DND-41 (cell line): ENCODE measurements around the gene ADGRA3.

Source experiments
- ATAC-seq: fragments of 200-7000 bp; cut with Tn5 transposase; 3 replicates; pipeline ENCODE4 v1.9.1; 2021; ENCODE audit warnings: low read depth; ENCODE audit not compliant: insufficient read depth
- DNase-seq: peaks from one replicate; pipeline ENCODE4 v3.0.0-alpha.2; 2020
- H2AFZ ChIP-seq: 2 replicates; pipeline ENCODE4 v1.6.0; 2012; ENCODE audit warnings: low read depth, low read length
- H3K27ac ChIP-seq: 2 replicates; pipeline ENCODE4 v1.5.1; 2012; ENCODE audit warnings: low read length, inconsistent platforms
- H3K27me3 ChIP-seq: fragments of 200-600 bp; sonication (generic); 2 replicates; pipeline ENCODE4 v1.6.0; 2012; ENCODE audit warnings: low read length, mild to moderate bottlenecking, inconsistent platforms; ENCODE audit not compliant: insufficient read depth, poor library complexity
- H3K36me3 ChIP-seq: 2 replicates; pipeline ENCODE4 v1.5.1; 2012; ENCODE audit warnings: low read length, inconsistent platforms; ENCODE audit not compliant: insufficient read depth
- H3K4me1 ChIP-seq: 2 replicates; pipeline ENCODE4 v1.5.1; 2012; ENCODE audit warnings: mild to moderate bottlenecking, low read length; ENCODE audit not compliant: insufficient read depth
- H3K4me2 ChIP-seq: 2 replicates; pipeline ENCODE4 v1.6.0; 2012; ENCODE audit warnings: mild to moderate bottlenecking, moderate library complexity, low read length, inconsistent platforms; ENCODE audit not compliant: insufficient read depth
- H3K4me3 ChIP-seq, 2 experiments: fragments of 200-600 bp in 1 of 2; shearing (Covaris generic) in 1 of 2; 2 replicates each; pipeline ENCODE4 v1.5.1; 2012 to 2016; ENCODE audit warnings: inconsistent platforms in 2 of 2, low read length in 2 of 2, mild to moderate bottlenecking in 2 of 2, low read depth in 1 of 2, moderate library complexity in 1 of 2
- H3K79me2 ChIP-seq: 2 replicates; pipeline ENCODE4 v1.6.0; 2012; ENCODE audit warnings: low read length, inconsistent platforms; ENCODE audit not compliant: insufficient read depth
- H3K9ac ChIP-seq: 2 replicates; pipeline ENCODE4 v1.6.0; 2012; ENCODE audit warnings: low read depth, mild to moderate bottlenecking, inconsistent platforms, low read length, moderate library complexity
- H3K9me3 ChIP-seq: 2 replicates; pipeline ENCODE4 v1.5.1; 2012; ENCODE audit warnings: low read length, moderate library complexity, mild to moderate bottlenecking, inconsistent platforms; ENCODE audit not compliant: insufficient read depth, severe bottlenecking
- H4K20me1 ChIP-seq: 2 replicates; pipeline ENCODE4 v1.6.0; 2012; ENCODE audit warnings: low read length; ENCODE audit not compliant: insufficient read depth
- CTCF ChIP-seq: IDR thresholded peaks from 2 replicates; pipeline ENCODE4 v1.5.1; 2012; ENCODE audit warnings: borderline replicate concordance, low read length, moderate library complexity, mild to moderate bottlenecking; ENCODE audit not compliant: poor library complexity, severe bottlenecking; ENCODE audit errors: extremely low read depth
- EZH2 ChIP-seq: IDR thresholded peaks from 3 replicates; pipeline ENCODE4 v1.6.1; 2012; ENCODE audit warnings: borderline replicate concordance, low read depth, mild to moderate bottlenecking, moderate library complexity, low read length, inconsistent platforms; ENCODE audit not compliant: severe bottlenecking

Gene ADGRA3

GRCh38 chr4:22491939-22492338, 23.9 kb downstream of the ADGRA3 start:
- DNase-seq, result no peak
- no peak overlapping the region for H3K27ac ChIP-seq
- no peaks in the 10 kb centered on the region for H3K36me3 ChIP-seq
- no peak overlapping the region for H2AFZ ChIP-seq
- no peaks in the 10 kb centered on the region for H3K4me1 ChIP-seq
- no peak overlapping the region for H3K4me2 ChIP-seq
- H3K4me3 ChIP-seq, result no peak overlapping the region
- TF ChIP-seq CTCF (no peak), EZH2 (no peak)
- no peak overlapping the region for H3K9ac ChIP-seq
- no peaks in the 10 kb centered on the region; the same call in 1 of the 2 replicates for H4K20me1 ChIP-seq
- no peaks in the 10 kb centered on the region for H3K9me3 ChIP-seq
- peaks cover 8% of the 10 kb centered on the region; the same call in 1 of the 2 replicates for H3K79me2 ChIP-seq
- no peaks in the 10 kb centered on the region for H3K27me3 ChIP-seq
- ATAC-seq, result no peak

DNA sequence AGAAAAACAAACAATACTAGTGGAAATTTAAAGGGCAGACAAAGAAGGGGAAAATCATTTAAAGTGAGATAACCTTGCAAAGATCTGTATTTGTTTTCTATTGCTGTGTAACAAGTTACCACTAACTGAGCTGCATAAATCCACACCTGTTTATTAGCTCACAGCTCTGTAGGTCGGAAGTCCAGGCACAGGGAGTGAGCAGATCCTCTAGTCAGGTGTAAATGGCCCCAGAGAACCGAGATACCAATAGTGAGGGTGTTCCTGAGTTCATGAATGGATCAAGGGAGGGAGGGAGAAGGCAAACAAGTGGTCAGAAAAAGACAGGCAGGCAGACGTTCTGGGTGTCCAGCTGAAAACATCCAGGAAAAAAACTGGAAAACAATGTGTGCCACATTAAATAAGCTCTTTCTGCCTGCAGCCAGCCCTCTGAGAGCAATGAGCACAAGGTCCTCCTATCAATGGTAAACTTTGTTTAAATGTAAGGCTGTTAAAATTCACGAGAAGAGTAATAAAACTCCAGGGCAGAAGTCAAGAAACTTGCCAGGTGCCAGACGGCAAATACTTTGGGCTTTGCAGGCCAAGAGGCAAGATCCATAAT, 25.0 kb downstream of the ADGRA3 start:
- Histone ChIP-seq H4K20me1 (peaks cover 8% of the 10 kb centered on the region; the same call in 1 of the 2 replicates), H3K79me2 (peaks cover 8% of the 10 kb centered on the region; the same call in 1 of the 2 replicates), H3K4me1 (no peaks in the 10 kb centered on the region), H3K36me3 (no peaks in the 10 kb centered on the region), H3K9ac (no peak overlapping the region), H3K9me3 (no peaks in the 10 kb centered on the region), H2AFZ (no peak overlapping the region), H3K27ac (no peak overlapping the region), H3K27me3 (no peaks in the 10 kb centered on the region), H3K4me3 (no peak overlapping the region), H3K4me2 (no peak overlapping the region)
- DNase-seq (no peak), ATAC-seq (no peak)
- TF ChIP-seq CTCF, result no peak
- TF ChIP-seq EZH2, result no peak

GRCh38 chr4:22488106-22488505, 27.8 kb downstream of the ADGRA3 start:
- no peak for ATAC-seq
- no peak overlapping the region for H3K9ac ChIP-seq
- H2AFZ ChIP-seq, result no peak overlapping the region
- DNase-seq, result no peak
- H3K9me3 ChIP-seq, result no peaks in the 10 kb centered on the region
- no peak overlapping the region for H3K4me3 ChIP-seq
- H3K4me2 ChIP-seq, result no peak overlapping the region
- peaks cover 8% of the 10 kb centered on the region; the same call in 1 of the 2 replicates for H4K20me1 ChIP-seq
- TF ChIP-seq EZH2 (no peak), CTCF (no peak)
- H3K79me2 ChIP-seq, result peaks cover 9% of the 10 kb centered on the region; the same call in 1 of the 2 replicates
- no peaks in the 10 kb centered on the region for H3K27me3 ChIP-seq
- no peaks in the 10 kb centered on the region for H3K4me1 ChIP-seq
- no peaks in the 10 kb centered on the region for H3K36me3 ChIP-seq
- no peak overlapping the region for H3K27ac ChIP-seq
